Peyer's patch (tissue), 4 donors: ENCODE data around the gene PRICKLE2. TPM values are rescaled to one million over a fixed set of nuclear protein-coding genes. Genes with fewer than 3 reads are reported as not detected.

Experiments
- DNase-seq, 3 donors: peaks; one replicate each; pipeline ENCODE4 v3.0.0-alpha.2; 2017 to 2019
- H3K27ac ChIP-seq, 4 donors: fragments of 200-600 bp; sonication (generic); one replicate each; pipeline ENCODE4 v1.5.1; 2016 to 2019
- H3K27me3 ChIP-seq, 2 donors: fragments of 200-600 bp; sonication (generic); one replicate each; pipeline ENCODE4 v1.5.1; 2019
- H3K36me3 ChIP-seq, 3 donors: fragments of 200-600 bp; sonication (generic); one replicate each; pipeline ENCODE4 v1.5.1; 2016 to 2019
- H3K4me1 ChIP-seq, 4 donors: fragments of 200-600 bp; sonication (generic); one replicate each; pipeline ENCODE4 v1.5.1; 2016 to 2019
- H3K4me3 ChIP-seq, 4 donors: fragments of 200-600 bp; sonication (generic); 1 replicate in 3 of 4; 2 replicates in 1 of 4; pipeline ENCODE4 v1.5.1; 2016 to 2019; ENCODE audit warnings: mild to moderate bottlenecking in 1 of 4
- H3K9me3 ChIP-seq, 4 donors: fragments of 200-600 bp; sonication (generic); one replicate each; pipeline ENCODE4 v1.5.1; 2016 to 2019; ENCODE audit warnings: mild to moderate bottlenecking in 1 of 4
- CTCF ChIP-seq, 6 experiments: fragments of 450-650 bp in 4 of 6; fragments of 200-600 bp in 2 of 6; sonication (generic) in 1 of 6; IDR thresholded peaks; one replicate each; pipeline ENCODE4 v1.5.1; 2017 to 2019; ENCODE audit warnings: antibody characterized with exemption in 6 of 6, mild to moderate bottlenecking in 3 of 6, moderate library complexity in 1 of 6
- POLR2A ChIP-seq, 2 donors: fragments of 450-650 bp; IDR thresholded peaks; one replicate each; pipeline ENCODE4 v1.5.1; 2017; ENCODE audit warnings: antibody characterized with exemption in 2 of 2, mild to moderate bottlenecking in 2 of 2, moderate library complexity in 2 of 2
- total RNA-seq, 4 donors: library from RNA; depleted of rRNA; stranded (reverse); fragments of >200 nt; gene quantifications; one replicate each; pipeline ENCODE4 v1.1.0, GENCODE V29; 2016

Gene PRICKLE2
- total RNA-seq, 4 donors from 2014 or later = 3.5 to 22.3 (median 11.8) TPM

GRCh38 chr3:64257100-64257755 lies 32.0 kb upstream of the PRICKLE2 start:
- H3K4me3 ChIP-seq = no peak overlapping the region
- no peak for DNase-seq
- no peaks in the 10 kb centered on the region for H3K27me3 ChIP-seq
- TF ChIP-seq CTCF (IDR thresholded peaks at IDR 0.05) (no peak), POLR2A (IDR thresholded peaks at IDR 0.05) (no peak)
- no peaks in the 10 kb centered on the region for H3K36me3 ChIP-seq
- no peaks in the 10 kb centered on the region for H3K9me3 ChIP-seq
- H3K27ac ChIP-seq = no peak overlapping the region
- H3K4me1 ChIP-seq = peaks cover 0 to 5% (median 0%) of the 10 kb centered on the region in 4 donors

GRCh38 chr3:64255741-64256340 lies 30.6 kb upstream of the PRICKLE2 start:
- Histone ChIP-seq H3K9me3 (no peaks in the 10 kb centered on the region), H3K4me3 (no peak overlapping the region), H3K27me3 (no peaks in the 10 kb centered on the region), H3K4me1 (peaks cover 0 to 5% (median 0%) of the 10 kb centered on the region in 4 donors), H3K27ac (peak overlapping the region in 1 of 4 donors; percentile 2), H3K36me3 (no peaks in the 10 kb centered on the region)
- TF ChIP-seq POLR2A (IDR thresholded peaks at IDR 0.05) (no peak), CTCF (IDR thresholded peaks at IDR 0.05) (no peak)
- no peak for DNase-seq

- TF ChIP-seq POLR2A (IDR thresholded peaks at IDR 0.05) = no peak
- Histone ChIP-seq H3K27ac (no peak overlapping the region), H3K4me1 (peaks cover 0 to 5% (median 0%) of the 10 kb centered on the region in 4 donors)
Measured at GRCh38 chr3:64254443-64254842, 29.2 kb upstream of the PRICKLE2 start.

GRCh38 chr3:64253689-64254088 lies 28.4 kb upstream of the PRICKLE2 start:
- Histone ChIP-seq H3K27ac (peak overlapping the region in 1 of 4 donors; percentile 39), H3K9me3 (no peaks in the 10 kb centered on the region), H3K4me1 (peaks cover 0 to 5% (median 0%) of the 10 kb centered on the region in 4 donors), H3K4me3 (no peak overlapping the region), H3K36me3 (no peaks in the 10 kb centered on the region), H3K27me3 (no peaks in the 10 kb centered on the region)
- TF ChIP-seq CTCF (IDR thresholded peaks at IDR 0.05) (no peak), POLR2A (IDR thresholded peaks at IDR 0.05) (no peak)
- DNase-seq = no peak

More at GRCh38 chr3:64254443-64254842, 29.2 kb upstream of the PRICKLE2 start:
- Histone ChIP-seq H3K4me3 (no peak overlapping the region), H3K36me3 (no peaks in the 10 kb centered on the region), H3K27me3 (no peaks in the 10 kb centered on the region), H3K9me3 (no peaks in the 10 kb centered on the region)
- DNase-seq = no peak

- Histone ChIP-seq H3K4me3 (no peak overlapping the region), H3K4me1 (no peaks in the 10 kb centered on the region), H3K27ac (no peak overlapping the region), H3K36me3 (no peaks in the 10 kb centered on the region), H3K9me3 (no peaks in the 10 kb centered on the region), H3K27me3 (no peaks in the 10 kb centered on the region)
- TF ChIP-seq POLR2A (IDR thresholded peaks at IDR 0.05) (no peak), CTCF (IDR thresholded peaks at IDR 0.05) (no peak)
- DNase-seq = no peak
Measured at GRCh38 chr3:64251019-64251418, 25.8 kb upstream of the PRICKLE2 start.

GRCh38 chr3:64247991-64248646 lies 22.9 kb upstream of the PRICKLE2 start:
- Histone ChIP-seq H3K4me1 (no peaks in the 10 kb centered on the region), H3K36me3 (no peaks in the 10 kb centered on the region)
- no peak for DNase-seq

More at GRCh38 chr3:64247991-64248646, 22.9 kb upstream of the PRICKLE2 start:
- TF ChIP-seq CTCF (IDR thresholded peaks at IDR 0.05) = no peak
- TF ChIP-seq POLR2A (IDR thresholded peaks at IDR 0.05) = no peak
- Histone ChIP-seq H3K9me3 (no peaks in the 10 kb centered on the region), H3K27ac (no peak overlapping the region), H3K4me3 (no peak overlapping the region), H3K27me3 (no peaks in the 10 kb centered on the region)
